HG03520 (cell line): ENCODE data around the gene USP38.
"Not testable (repeated sequence)": the region's sequence is repeated elsewhere in the genome, so short reads cannot be mapped to it uniquely, and the experiment has no call there.

Source experiments
- ATAC-seq: cut with Tn5 transposase; IDR thresholded peaks from one replicate; pipeline ENCODE4 v1.9.1; 2021; ENCODE audit warnings: mild to moderate bottlenecking, moderate library complexity; ENCODE audit not compliant: unreplicated experiment

USP38 gene, protein sequence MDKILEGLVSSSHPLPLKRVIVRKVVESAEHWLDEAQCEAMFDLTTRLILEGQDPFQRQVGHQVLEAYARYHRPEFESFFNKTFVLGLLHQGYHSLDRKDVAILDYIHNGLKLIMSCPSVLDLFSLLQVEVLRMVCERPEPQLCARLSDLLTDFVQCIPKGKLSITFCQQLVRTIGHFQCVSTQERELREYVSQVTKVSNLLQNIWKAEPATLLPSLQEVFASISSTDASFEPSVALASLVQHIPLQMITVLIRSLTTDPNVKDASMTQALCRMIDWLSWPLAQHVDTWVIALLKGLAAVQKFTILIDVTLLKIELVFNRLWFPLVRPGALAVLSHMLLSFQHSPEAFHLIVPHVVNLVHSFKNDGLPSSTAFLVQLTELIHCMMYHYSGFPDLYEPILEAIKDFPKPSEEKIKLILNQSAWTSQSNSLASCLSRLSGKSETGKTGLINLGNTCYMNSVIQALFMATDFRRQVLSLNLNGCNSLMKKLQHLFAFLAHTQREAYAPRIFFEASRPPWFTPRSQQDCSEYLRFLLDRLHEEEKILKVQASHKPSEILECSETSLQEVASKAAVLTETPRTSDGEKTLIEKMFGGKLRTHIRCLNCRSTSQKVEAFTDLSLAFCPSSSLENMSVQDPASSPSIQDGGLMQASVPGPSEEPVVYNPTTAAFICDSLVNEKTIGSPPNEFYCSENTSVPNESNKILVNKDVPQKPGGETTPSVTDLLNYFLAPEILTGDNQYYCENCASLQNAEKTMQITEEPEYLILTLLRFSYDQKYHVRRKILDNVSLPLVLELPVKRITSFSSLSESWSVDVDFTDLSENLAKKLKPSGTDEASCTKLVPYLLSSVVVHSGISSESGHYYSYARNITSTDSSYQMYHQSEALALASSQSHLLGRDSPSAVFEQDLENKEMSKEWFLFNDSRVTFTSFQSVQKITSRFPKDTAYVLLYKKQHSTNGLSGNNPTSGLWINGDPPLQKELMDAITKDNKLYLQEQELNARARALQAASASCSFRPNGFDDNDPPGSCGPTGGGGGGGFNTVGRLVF

DNA sequence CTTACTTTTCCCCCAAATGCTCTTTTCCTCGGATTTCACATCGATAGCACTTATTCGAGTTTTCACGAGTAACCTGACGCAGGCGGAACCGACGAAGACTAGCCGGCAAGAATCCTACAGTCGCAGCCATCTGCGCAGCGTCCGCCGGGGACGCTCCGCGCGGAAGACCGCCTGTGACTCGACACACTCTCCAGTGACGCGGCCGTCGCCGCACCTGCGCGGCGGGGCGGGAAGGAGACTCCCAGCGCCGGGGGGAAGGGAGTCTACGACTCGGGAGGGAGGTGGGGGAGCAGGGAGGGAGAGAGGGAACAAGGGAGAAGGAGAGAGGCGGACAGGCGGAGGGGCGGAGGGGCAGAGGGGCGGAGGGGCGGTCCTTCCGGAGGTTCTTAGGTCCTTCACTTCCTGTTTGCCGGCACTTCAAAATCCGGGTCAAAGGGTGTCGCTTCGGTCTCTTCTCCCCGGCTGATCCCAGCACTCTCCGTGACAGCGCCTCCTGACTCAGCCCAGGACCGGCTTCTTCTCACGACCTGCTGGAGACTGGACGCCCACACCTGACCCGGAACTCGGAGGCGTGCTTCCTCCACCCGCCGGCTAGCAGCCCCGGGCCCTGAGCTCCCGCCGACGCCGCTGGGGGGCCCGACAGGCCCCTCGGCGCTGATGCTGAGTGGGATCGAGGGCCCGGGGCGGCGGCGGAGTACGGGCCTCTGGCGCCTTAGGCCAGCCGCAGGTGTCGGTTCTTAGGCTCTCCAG lies at the start of gene USP38:
USP38 (plus strand) TSS at position 415 of the 750 bp plus-strand sequence. CDS start 534 bp downstream, outside the sequence.
- peak; percentile 73 for ATAC-seq

DNA sequence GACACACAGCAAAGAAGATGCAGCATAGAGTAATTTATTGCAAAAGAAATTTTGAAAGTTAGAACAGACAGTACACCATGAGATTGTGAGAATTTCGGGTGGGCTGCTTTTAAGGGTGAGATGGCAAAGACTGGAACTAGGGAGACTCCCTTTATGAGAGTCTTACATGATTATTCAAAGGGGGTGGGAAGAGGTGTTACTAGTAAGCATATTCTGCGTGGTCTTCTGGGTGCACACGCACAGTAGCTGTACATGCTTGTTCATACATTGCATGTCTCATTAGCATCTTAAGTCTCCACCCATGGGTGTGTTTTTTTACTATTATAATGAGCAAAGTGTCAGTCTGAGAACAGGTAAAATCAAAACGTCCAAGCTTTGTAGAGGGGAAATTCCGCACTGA lies 49.4 kb upstream of the USP38 start:
- no peak for ATAC-seq

DNA sequence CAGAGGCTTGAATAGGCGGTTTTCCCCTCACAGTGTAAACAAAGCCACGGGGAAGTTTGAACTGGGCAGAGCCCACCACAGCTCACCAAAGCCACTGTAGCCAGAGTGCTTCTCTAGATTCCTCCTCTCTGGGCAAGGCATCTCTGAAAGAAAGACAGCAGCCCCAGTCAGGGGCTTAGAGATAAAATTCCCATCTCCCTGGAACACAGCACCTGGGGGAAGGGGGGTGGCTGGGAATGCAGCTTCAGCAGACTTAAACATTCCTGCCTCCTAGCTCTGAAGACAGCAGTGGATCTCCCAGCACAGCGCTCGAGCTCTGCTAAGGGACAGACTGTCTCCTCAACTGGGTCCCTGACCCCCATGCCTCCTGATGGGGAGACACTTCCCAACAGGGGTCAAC lies 44.0 kb upstream of the USP38 start:
- no peak for ATAC-seq

DNA sequence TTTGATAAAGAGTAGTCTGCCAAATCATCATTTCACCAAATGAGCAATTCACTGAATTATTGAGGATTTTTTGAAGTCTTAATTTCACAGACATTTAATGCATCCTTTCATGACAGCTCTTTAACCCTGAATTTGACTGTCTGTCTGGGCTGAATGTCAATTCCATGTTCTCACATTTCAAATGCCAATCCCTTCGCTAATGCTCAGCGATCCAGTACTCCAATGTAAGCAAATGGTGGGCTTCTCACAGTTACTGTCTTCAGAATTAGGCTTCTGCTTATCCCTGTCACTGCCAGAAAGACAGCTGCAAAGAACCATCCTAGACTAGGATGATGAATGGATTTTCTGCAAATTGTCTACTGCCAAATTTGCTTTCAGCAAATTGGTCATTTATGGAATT lies 36.2 kb upstream of the USP38 start:
- no peak for ATAC-seq

DNA sequence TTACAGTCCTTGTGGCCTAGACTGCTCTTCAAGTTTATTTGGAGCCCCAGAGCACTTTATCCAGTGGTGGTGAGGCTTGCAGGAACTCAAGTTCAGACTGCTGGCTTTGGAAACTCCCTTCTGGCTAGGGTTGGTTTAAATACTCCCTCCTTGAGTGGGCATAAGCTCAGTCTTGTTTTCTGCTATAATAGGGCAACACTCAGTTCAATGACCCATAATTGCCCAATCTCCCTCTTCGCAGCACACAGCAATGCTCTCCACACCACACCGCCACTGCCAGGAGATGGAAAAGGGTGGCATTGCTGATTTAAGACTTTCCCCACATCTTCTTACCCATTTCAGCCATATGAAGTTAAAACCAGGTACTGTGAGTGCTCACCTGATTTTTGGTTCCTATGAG lies 27.9 kb upstream of the USP38 start:
- no peak for ATAC-seq

DNA sequence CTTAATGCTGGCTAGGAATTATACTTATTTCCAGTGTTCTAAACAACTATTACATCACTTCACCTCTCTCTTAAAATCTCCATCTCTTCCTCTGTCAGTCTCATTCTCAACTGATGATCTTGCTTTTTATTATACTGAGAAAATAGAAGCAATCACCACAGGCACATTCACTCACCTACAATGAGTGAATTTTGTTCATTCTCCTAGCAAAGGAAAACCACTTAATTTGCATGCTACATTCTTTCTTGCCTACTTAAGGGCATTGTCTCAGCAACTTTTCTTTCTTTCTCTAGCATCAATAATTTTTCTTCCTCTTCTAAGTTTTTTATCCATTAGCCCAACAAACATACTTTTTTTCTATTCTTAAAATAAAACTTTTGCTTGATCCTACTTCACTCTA lies 21.1 kb upstream of the USP38 start:
- no peak for ATAC-seq

DNA sequence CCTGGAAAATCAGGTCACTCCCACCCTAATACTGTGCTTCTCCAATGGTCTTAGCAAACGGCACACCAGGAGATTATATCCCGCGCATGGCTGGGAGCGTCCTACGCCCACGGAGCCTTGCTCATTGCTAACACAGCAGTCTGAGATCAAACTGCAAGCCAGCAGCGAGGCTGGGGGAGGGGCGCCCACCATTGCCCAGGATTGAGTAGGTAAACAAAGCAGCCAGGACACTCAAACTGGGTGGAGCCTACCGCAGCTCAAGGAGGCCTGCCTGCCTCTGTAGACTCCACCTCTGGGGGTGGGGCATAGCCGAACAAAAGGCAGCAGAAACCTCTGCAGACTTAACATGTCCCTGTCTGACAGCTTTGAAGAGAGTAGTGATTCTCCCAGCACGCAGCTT lies 18.0 kb upstream of the USP38 start:
- ATAC-seq = not testable (repeated sequence)

DNA sequence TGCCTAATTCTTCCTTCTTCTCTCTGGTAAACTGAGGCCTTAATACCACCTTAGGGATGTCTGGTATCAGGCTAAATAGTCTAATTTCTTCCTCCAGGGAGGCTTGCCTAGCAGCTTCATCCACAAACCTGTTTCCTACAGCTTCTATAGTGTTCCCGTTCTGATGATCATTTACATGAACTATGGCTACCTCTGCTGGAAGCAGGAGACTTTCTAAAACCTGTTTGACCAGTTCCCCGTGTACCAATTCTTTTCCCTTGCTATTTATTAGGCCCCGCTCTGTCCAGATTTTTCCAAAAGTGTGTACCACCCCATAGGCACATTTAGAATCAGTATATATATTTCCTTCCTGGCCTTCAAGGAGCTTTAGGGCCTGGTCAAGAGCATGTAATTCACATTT lies 5.8 kb upstream of the USP38 start:
- ATAC-seq = no peak

DNA sequence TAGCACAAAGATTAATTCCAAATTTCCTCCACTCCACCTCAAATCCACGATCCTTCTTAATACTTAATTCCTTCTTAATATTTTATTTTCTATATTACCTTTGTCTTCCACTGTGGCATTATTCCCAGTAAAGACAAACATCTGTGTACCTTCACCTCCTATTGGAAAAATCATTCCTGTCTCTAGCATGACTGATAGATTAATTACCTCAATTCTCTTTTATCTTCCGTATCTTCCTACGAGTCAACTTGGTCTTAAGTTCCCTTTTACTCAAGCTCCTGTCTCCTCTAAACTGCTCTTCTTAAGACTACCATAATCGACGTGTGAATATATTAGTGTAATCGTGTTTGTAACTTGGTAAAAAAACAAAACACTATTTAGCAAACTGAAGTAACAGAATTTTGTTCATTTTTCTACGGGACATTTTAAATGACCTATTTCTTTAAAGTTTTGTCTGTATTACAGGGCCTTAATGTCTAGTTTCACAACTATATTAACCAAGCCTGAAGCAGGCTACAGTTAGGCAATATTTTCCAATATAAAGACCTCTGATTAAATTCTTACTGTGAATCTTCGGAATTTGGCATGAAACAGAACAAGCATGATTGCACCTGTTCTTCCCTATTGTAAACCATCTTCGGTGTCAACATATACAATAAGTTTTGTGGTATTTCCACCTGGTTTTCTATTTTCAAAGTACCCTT lies 1.1 kb upstream of the USP38 start:
- no peak for ATAC-seq

DNA sequence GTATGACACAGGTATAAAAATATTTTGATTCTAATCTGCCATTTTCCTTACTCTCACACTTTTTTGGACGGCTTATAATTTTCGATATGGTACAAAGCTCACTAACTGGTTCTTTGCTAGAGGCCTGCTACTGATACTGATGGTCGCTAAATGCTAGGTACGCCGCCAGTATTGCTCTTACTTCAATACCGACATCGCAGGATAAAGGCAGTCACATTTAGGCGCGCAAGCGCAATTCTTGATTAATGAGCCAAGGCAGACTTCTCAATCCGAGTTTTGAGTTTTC lies 557 bp upstream of the USP38 start:
- ATAC-seq = peak; percentile 19

DNA sequence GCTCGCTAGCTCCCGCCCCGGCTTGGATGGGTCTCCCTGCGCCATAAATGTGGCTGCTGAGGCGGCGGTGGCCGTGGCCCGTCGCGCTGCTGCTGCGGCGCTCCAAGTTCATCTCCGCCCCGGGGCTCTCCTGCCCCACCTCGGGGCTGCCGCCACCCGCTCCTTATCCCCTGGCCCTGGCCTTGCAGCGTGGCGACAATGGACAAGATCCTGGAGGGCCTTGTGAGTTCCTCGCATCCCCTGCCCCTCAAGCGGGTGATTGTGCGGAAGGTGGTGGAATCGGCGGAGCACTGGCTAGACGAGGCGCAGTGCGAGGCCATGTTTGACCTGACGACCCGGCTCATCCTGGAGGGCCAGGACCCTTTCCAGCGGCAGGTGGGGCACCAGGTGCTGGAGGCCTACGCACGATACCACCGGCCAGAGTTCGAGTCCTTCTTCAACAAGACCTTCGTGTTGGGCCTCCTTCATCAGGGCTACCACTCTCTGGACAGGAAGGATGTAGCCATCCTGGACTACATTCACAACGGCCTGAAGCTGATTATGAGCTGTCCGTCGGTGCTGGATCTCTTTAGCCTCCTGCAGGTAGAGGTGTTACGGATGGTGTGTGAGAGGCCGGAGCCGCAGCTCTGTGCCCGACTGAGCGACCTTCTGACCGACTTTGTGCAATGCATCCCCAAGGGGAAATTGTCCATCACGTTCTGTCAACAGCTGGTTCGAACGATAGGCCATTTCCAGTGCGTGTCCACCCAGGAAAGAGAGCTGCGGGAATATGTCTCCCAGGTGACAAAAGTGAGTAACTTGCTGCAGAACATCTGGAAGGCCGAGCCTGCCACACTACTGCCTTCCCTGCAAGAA lies 763 bp downstream of the USP38 start:
- ATAC-seq = peak; percentile 22

DNA sequence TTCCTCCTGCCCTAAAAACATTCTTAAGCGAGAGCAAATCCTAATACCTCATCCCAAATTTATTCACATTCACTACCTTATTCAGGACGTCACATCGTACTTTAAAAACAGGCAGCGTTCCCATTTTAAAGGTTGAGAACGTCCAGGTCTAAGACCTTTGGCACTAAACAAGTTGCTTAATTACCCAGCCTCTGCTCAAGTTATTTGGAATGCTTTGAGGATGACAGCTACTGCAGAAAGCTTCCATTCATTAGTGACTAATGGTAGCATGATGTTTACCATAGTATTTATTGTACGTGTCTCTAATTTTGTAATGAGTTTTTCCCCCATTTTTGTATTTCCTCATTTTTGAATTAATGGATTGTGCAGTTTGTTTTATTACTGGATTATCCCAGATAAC lies 1.5 kb downstream of the USP38 start:
- ATAC-seq = no peak

DNA sequence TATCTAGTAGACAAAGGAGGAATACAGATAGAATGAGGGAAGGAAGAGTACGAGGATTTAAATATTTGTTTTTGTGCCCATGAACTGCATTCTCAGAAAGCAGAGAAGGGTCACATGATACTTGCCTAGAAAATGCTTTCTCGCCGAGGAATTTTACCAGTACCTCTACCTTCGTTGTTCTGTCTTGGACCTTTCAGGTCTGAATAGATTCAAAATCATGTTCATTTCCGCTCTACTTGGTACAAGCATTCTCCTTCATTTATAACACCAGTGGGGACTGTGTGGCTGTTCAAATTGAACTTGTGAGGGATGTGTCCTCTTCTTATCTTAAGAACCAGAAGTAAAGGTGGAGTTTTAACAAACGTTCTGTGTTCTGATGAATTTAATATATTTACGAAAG lies 1.9 kb downstream of the USP38 start:
- no peak for ATAC-seq

DNA sequence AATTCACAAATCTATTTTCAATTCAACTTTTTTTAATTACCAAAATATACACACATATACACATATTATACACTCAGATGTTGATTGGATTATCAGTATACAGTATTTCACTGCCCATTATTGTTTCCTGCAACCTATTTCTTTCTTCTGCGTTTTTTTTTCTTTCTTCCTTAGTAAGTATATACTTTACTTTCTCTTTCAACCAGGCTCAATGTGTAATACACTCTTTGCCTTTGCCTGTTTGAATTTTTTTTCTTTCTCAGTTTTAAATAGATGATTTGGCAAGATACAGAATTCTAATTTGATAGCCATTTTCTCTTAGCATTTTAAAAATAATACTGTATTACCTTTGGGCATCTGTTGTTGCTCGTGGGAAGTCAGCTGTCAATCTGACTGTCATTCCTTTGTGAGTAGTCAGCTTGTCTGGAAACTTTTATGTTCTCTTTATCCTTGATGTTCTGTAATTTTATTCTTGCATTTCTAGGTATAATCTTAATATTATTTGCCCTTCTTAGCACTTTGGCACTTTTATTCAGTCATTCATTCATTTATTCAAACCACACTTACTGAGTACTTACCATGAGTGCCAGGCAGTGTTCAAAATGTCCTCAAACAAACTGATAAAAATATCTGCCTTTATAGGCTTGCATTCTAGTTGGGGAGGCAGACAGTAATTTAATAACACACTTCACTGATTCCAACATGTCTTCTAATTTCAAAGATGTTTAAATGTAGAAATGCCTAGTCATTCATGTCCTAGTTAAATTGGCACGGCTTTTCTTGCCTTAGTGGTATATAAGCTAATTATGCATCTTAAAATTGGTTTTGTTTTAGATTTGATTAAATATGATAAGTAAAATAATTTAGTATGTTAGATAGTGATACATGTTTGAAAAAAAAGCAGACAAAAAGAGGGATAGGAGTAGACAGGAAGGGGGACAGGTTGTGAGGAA lies 3.7 kb downstream of the USP38 start:
- no peak for ATAC-seq

DNA sequence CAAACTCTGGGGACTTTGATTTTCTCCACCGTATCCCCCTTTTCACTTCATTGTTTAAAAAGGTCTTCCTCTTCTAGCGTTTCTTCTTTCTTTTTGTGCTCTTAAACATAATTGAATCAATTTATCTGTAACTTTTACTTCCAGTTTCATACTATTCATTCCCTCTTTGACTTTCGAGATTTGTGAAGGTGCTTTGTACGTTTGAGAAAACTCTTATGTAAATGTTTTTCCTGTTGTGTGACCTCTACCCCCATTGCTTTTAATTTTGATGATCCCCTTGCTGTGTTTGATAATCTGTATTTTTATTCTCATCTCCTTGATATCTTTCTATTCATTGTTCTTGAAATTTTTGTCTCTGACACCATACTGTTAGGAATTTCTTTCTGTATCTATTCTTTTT lies 4.8 kb downstream of the USP38 start:
- no peak for ATAC-seq

DNA sequence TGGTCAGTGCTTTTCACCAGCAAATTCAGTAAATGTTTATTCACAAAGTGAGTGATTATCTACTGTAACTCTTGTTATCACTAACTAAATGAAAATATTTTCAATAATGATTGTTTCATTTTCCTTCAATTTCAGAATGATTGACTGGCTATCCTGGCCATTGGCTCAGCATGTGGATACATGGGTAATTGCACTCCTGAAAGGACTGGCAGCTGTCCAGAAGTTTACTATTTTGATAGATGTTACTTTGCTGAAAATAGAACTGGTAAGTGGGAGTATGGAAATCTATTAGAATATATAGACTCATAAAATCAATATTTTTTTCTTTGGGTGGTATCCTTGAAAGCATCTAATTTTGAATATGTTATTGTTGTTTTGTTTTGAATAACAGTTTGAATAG lies 10.9 kb downstream of the USP38 start:
- ATAC-seq = no peak

DNA sequence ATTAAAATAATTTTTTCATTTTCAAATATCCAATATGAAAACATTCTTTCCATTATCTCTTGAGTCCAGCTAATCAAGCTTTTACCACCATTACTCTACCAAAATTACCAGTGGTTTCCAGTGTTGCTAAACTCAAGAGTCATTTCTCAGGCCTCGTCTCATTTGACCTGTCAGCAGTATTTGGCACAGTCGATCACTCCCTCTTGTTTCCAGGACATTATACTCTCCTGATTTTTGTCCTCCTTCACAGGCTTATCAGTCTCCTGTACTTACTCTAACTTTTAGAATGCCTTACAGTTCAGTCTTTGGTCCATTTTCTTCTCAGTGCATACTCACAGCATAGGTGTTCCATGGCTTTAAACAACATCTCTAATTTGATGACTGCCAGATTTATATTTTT lies 11.6 kb downstream of the USP38 start:
- ATAC-seq = no peak

DNA sequence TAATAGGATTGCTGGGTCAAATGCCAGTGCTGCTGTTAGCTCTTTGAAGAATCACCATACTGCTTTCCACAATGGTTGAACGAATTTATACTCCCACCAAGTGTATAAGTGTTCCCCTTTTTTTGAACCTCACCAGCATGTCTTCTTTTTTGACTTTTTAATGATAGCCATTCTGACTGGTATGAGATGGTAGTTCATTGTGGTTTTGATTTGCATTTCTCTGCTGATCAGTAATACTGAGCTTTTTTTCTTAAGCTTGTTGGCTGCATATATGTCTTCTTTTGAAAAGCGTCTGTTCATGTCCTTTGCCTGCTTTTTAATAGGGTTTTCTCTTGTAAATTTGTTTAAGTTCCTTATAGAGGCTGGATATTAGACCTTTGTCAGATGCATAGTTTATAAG lies 14.8 kb downstream of the USP38 start:
- no peak for ATAC-seq

DNA sequence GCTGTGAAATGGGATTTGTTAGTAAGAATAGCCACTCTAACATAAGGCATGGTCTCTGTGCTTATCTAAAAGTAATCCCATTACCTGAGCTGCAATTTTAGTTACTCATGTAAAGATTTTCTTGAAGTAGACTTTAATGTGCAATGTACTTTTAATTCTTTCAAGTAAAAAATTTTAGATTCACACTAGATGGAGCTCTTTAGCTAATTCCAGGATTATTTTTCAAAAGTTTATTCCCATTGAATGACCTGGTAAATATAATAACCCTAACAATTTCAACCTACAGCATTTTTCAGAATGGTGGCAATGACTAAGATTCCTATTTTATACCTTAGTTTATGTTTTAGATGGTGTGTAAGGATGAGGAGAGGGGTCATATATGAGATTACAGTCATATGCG lies 18.1 kb downstream of the USP38 start:
- ATAC-seq = no peak
